K562 (cell line): Measurements from ENCODE around the gene TSPAN11. TPM values are rescaled to one million over a fixed set of nuclear protein-coding genes. Genes with fewer than 3 reads are reported as not detected.

Experiments used
- ATAC-seq: fragments of 200-7000 bp; cut with Tn5 transposase; 3 replicates; pipeline ENCODE4 v1.9.1; 2020; ENCODE audit warnings: moderate library complexity
- BruUV-seq: library from RNA; stranded (reverse); fragments of 400-500 nt; replicated peaks from 2 replicates; lab custom pipeline; 2021; lab: Mats Ljungman, UMichigan
- CTCF ChIA-PET: fragments of 300-600 bp; formaldehyde crosslinking; extraction: SDS; loops from one replicate; lab custom pipeline; 2021; ENCODE audit warnings: low intra/inter-chr PET ratio; lab: Yijun Ruan, JAX
- POLR2A ChIA-PET: fragments of 300-600, 350-650 bp; sonication (Branson Sonifier 250); formaldehyde crosslinking; extraction: SDS; loops from one replicate; lab custom pipeline; 2021; ENCODE audit warnings: antibody characterized with exemption, inconsistent platforms; lab: Yijun Ruan, JAX
- DNase-seq, 4 experiments: peaks; one replicate each; pipeline versions ENCODE4 v3.0.0 to v3.0.0-alpha.2; 2011 to 2018; ENCODE audit warnings: low spot score in 3 of 4, mixed read lengths in 3 of 4; ENCODE audit errors: extremely low read depth in 1 of 4
- FAIRE-seq: peaks from 2 replicates; lab custom pipeline; 2011; peaks lifted over from hg19 to GRCh38; lab: Jason Lieb, UNC
- H2AFZ ChIP-seq: 2 replicates; pipeline ENCODE4 v1.6.0; 2011; ENCODE audit warnings: low read depth, low read length, control low read depth, inconsistent platforms
- H3K27ac ChIP-seq: fragments of 200-600 bp; 3 replicates; pipeline ENCODE4 v1.8.0; 2011; ENCODE audit warnings: low read depth, mild to moderate bottlenecking, control low read depth, inconsistent platforms, low read length, moderate library complexity, mixed read lengths; ENCODE audit errors: extremely low read depth
- H3K27me3 ChIP-seq, 2 experiments: fragments of 300-600 bp in 1 of 2; 2 replicates in 1 of 2; 3 replicates in 1 of 2; pipeline versions ENCODE4 v1.6.0 to v1.8.0; 2011; ENCODE audit warnings: inconsistent platforms in 2 of 2, low read length in 2 of 2, mild to moderate bottlenecking in 1 of 2, mixed read lengths in 1 of 2, moderate library complexity in 1 of 2; ENCODE audit not compliant: control insufficient read depth in 2 of 2, insufficient read depth in 2 of 2
- H3K36me3 ChIP-seq: fragments of 300-600 bp; 3 replicates; pipeline ENCODE4 v1.8.0; 2011; ENCODE audit warnings: mild to moderate bottlenecking, low read length, inconsistent platforms; ENCODE audit not compliant: control insufficient read depth, insufficient read depth
- H3K4me1 ChIP-seq, 2 experiments: fragments of 200-600 bp in 1 of 2; replicated peaks in 1 of 2; 2 replicates in 1 of 2; 3 replicates in 1 of 2; pipeline versions ENCODE4 v1.5.1 to v1.8.0; 2011; ENCODE audit warnings: inconsistent platforms in 2 of 2, low read length in 2 of 2, mild to moderate bottlenecking in 1 of 2, mixed read lengths in 1 of 2, moderate library complexity in 1 of 2; ENCODE audit not compliant: control insufficient read depth in 2 of 2, insufficient read depth in 2 of 2
- H3K4me2 ChIP-seq: 2 replicates; pipeline ENCODE4 v1.6.1; 2011; ENCODE audit warnings: low read length, control low read depth, inconsistent platforms, mixed read lengths; ENCODE audit not compliant: insufficient read depth
- H3K4me3 ChIP-seq: fragments of 200-600 bp; sonication (generic), shearing (Covaris generic); 2 replicates; pipeline ENCODE4 v1.5.1; 2016; ENCODE audit warnings: control low read depth, inconsistent platforms
- H3K79me2 ChIP-seq: fragments of 200-600 bp; 3 replicates; pipeline ENCODE4 v1.8.0; 2011; ENCODE audit warnings: low read length, inconsistent platforms; ENCODE audit not compliant: control insufficient read depth, insufficient read depth
- H3K9ac ChIP-seq, 2 experiments: 2 replicates each; pipeline versions ENCODE4 v1.6.0 to v1.6.1; 2011; ENCODE audit warnings: low read depth in 2 of 2, low read length in 2 of 2, control low read depth in 1 of 2, inconsistent platforms in 1 of 2, mild to moderate bottlenecking in 1 of 2, mixed read lengths in 1 of 2; ENCODE audit not compliant: insufficient read depth in 1 of 2
- H3K9me1 ChIP-seq: one replicate; pipeline ENCODE4 v1.6.0; 2011; ENCODE audit warnings: inconsistent platforms, mild to moderate bottlenecking, low read length, moderate library complexity; ENCODE audit not compliant: control insufficient read depth, insufficient read depth
- H3K9me3 ChIP-seq: replicated peaks from 2 replicates; pipeline ENCODE4 v1.5.1; 2011; ENCODE audit warnings: low read depth, low read length, inconsistent platforms; ENCODE audit not compliant: control insufficient read depth, insufficient read depth
- H4K20me1 ChIP-seq: replicated peaks from 2 replicates; pipeline ENCODE4 v1.6.1; 2011; ENCODE audit warnings: low read length, inconsistent platforms, mixed read lengths; ENCODE audit not compliant: control insufficient read depth, insufficient read depth
- EP400 ChIP-seq: fragments of 450-650 bp; IDR thresholded peaks from 2 replicates; pipeline ENCODE4 v1.6.1; 2017; ENCODE audit warnings: antibody characterized with exemption, mild to moderate bottlenecking, moderate library complexity
- ERF ChIP-seq: fragments of 450-650 bp; formaldehyde crosslinking; IDR thresholded peaks from 2 replicates; pipeline ENCODE4 v1.4.0; 2020; ENCODE audit warnings: mild to moderate bottlenecking, mixed read lengths
- MEF2A ChIP-seq: IDR thresholded peaks from 2 replicates; pipeline ENCODE4 v1.6.1; 2011; ENCODE audit warnings: low read depth, mild to moderate bottlenecking, low read length, moderate library complexity; ENCODE audit not compliant: control insufficient read depth
- PTRF ChIP-seq: fragments of 450-650 bp; IDR thresholded peaks from 2 replicates; pipeline ENCODE4 v1.6.1; 2016; ENCODE audit warnings: mild to moderate bottlenecking, missing genetic modification characterization, missing compliant biosample characterization
- RBM15 ChIP-seq: fragments of 200-400 bp; formaldehyde crosslinking; IDR thresholded peaks from 2 replicates; pipeline ENCODE4 v1.6.1; 2018; ENCODE audit warnings: mild to moderate bottlenecking, low read length, moderate library complexity; ENCODE audit not compliant: insufficient read depth
- SMAD2 ChIP-seq: fragments of 150-350 bp; IDR thresholded peaks from 2 replicates; pipeline ENCODE4 v1.6.1; 2014; ENCODE audit warnings: low read depth, mild to moderate bottlenecking, low read length
- ZNF140 ChIP-seq: fragments of 250-450 bp; sonication (Bioruptor Pico); IDR thresholded peaks from 2 replicates; pipeline ENCODE4 v1.8.0; 2021; ENCODE audit warnings: moderate library complexity, mild to moderate bottlenecking, inconsistent platforms
- ZNF561 ChIP-seq: fragments of 450-650 bp; formaldehyde crosslinking; conservative IDR thresholded peaks from 2 replicates; pipeline ENCODE4 v1.4.0; 2020; ENCODE audit warnings: mild to moderate bottlenecking, moderate library complexity
- WGBS: fragments of 100-300 bp; shearing (Covaris generic); methylation state at CpG from one replicate; pipeline ENCODE4 v1.1.6; 2016; ENCODE audit warnings: low coverage, mixed read lengths; ENCODE audit not compliant: insufficient coverage; ENCODE audit errors: missing lambda C conversion rate; 5-methylcytosine and 5-hydroxymethylcytosine counted together
- in situ Hi-C: fragments of 300-500 bp; cut with MboI; formaldehyde crosslinking; loops from 4 replicates; pipeline ENCODE4 v1.15.0; 2018; ENCODE audit warnings: inconsistent platforms, mixed read lengths
- intact Hi-C: fragments of 100-400 bp; cut with micrococcal nuclease; formaldehyde crosslinking; loops from 2 replicates; pipeline ENCODE4 v1.14.2; 2022
- polyA plus RNA-seq, 8 experiments: library from polyadenylated mRNA; depleted of rRNA in 4 of 8; stranded (reverse) in 5 of 8; unstranded in 3 of 8; fragments of >200 nt; fragmentation: Nextera tagmentation in 2 of 8; fragmentation: Illumina TruSeq in 1 of 8; extraction: Ambion mirVana in 2 of 8; extraction: Trizol in 1 of 8; gene quantifications; 2 replicates each; pipeline versions ENCODE4 v1.2.1 to v1.2.3, GENCODE V29; 2011 to 2014; ENCODE audit warnings: inconsistent platforms in 1 of 8, missing spikeins in 1 of 8
- total RNA-seq, 7 experiments: library from RNA; depleted of rRNA in 6 of 7; stranded (reverse); fragments of >200 nt in 6 of 7; fragmentation: Illumina TruSeq in 2 of 7; extraction: Trizol in 2 of 7; gene quantifications; 2 replicates each; pipeline versions ENCODE4 v1.2.1 to v1.2.3, GENCODE V29; 2011 to 2021; ENCODE audit warnings: low replicate concordance in 1 of 7
- TF ChIP-seq, protein P1 (sequence below), 2 experiments: fragments of 200-800 bp in 1 of 2; sonication (Bioruptor generic) in 1 of 2; sonication (generic) in 1 of 2; formaldehyde crosslinking in 1 of 2; IDR thresholded peaks in 1 of 2; conservative IDR thresholded peaks in 1 of 2; 2 replicates each; pipeline versions ENCODE4 v1.5.0 to v1.6.1; 2016 to 2020; ENCODE audit warnings: missing compliant biosample characterization in 1 of 2, missing genetic modification characterization in 1 of 2, missing genetic modification reagents in 1 of 2

Gene TSPAN11
- total and polyA plus RNA-seq, 9 of the 15 experiments (the other 6 are each of a cell fraction or from before 2014, with no cell fraction given) = not detected

DNA sequence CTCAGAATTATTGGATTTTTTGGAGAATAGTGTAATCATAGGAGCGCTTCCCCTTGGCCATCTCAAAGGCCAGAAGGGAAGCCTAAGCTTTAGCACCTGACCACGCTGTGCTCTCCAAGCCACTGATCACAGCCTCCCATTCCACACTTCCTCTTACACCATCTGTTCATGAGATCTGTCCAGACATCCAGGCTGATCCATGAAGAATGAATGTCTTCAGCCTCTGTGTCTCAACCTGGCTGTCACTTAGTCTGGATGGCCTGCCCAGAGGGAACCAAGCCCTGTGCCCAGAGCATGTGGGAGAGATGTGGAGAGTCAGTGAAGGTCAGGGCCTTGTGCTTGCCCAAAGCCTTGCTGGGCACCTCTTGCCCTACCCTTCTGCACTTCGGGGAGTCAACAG is 40.5 kb downstream of the TSPAN11 start:
- Histone ChIP-seq H3K4me2 (no peak overlapping the region), H3K79me2 (no peaks in the 10 kb centered on the region), H3K4me3 (no peak overlapping the region), H3K27me3 (peaks cover 13 to 76% of the 10 kb centered on the region in 2 experiments; a peak in 4 of 5 replicates), H3K4me1 (no peaks in the 10 kb centered on the region), H3K9me3 (no peaks in the 10 kb centered on the region; the same call in 1 of the 2 replicates), H3K27ac (no peak overlapping the region), H3K36me3 (no peaks in the 10 kb centered on the region), H3K9me1 (no peaks in the 10 kb centered on the region), H2AFZ (no peak overlapping the region)
- no TSS peak for BruUV-seq
- CTCF ChIA-PET = interaction anchor here (0.6 kb wide), 1 partner anchor 303 kb away, joined by 3 read pairs; no protein-coding TSS in a partner anchor
- in situ Hi-C loops (no loop called here), intact Hi-C loops (no loop called here)
- POLR2A ChIA-PET = no interaction called here
- FAIRE-seq = no peak
- DNase-seq = no peak
- no peak for ATAC-seq
- TF ChIP-seq SMAD2 (no peak), PTRF (tag) (no peak), EP400 (no peak), MEF2A (no peak), ZNF561 (no peak), ZNF140 (no peak), RBM15 (no peak), ERF (CRISPR knock-in tag) (no peak)
- TF ChIP-seq, protein P1, sequence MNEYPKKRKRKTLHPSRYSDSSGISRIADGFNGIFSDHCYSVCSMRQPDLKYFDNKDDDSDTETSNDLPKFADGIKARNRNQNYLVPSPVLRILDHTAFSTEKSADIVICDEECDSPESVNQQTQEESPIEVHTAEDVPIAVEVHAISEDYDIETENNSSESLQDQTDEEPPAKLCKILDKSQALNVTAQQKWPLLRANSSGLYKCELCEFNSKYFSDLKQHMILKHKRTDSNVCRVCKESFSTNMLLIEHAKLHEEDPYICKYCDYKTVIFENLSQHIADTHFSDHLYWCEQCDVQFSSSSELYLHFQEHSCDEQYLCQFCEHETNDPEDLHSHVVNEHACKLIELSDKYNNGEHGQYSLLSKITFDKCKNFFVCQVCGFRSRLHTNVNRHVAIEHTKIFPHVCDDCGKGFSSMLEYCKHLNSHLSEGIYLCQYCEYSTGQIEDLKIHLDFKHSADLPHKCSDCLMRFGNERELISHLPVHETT (CRISPR knock-in tag; conservative IDR thresholded peaks at IDR 0.05 in 1 of 2, IDR thresholded peaks at IDR 0.05 in 1 of 2) = no peak
- TF ChIP-seq, all 486 proteins: peak for 0
- no peak overlapping the region for H3K9ac ChIP-seq
- 0% methylated on average over 3 of the region's 3 CpGs for WGBS
- H4K20me1 ChIP-seq = no peaks in the 10 kb centered on the region; the same call in 1 of the 2 replicates
